GM12892 (cell line): Measurements from ENCODE around the gene MYO18B.

Source experiments
- POLR2A ChIP-seq: IDR thresholded peaks from 2 replicates; pipeline ENCODE4 v1.6.1; 2011; ENCODE audit warnings: low read depth, low read length, control low read depth
- POLR2AphosphoS5 ChIP-seq: IDR thresholded peaks from 2 replicates; pipeline ENCODE4 v1.6.1; 2011; ENCODE audit warnings: low read depth, low read length, control low read depth
- TAF1 ChIP-seq: IDR thresholded peaks from 2 replicates; pipeline ENCODE4 v1.6.1; 2011; ENCODE audit warnings: low read depth, mild to moderate bottlenecking, control low read depth, low read length, borderline replicate concordance

DNA sequence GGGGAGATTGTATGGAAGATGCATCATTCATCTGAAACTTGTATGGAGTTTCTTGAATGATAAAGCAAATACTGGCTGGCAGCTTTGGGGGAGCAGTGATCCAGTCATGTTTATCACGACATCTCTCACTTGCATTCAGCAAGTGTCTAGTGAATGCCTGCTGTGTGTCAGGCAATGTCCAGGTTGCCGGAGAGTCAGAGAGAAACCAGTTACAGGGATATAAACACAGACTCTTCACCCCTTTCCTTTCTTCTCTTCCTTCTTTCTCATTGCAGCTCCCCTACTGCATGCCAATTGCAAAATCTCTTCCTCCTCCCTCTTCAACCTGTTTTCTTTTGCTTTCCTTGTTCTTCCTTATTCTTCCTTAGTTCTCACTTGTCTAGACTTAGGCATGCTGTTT lies 220.7 kb downstream of the MYO18B start:
- TF ChIP-seq POLR2A (no peak), TAF1 (no peak), POLR2AphosphoS5 (no peak)
